ENCODE data around the gene RUNX1.
A peak's percentile ranks its signal among the peaks of the same experiment; 100 is the strongest.

RUNX1 gene

GRCh38 chr21:34974162-34974981 is 74.7 kb downstream of the RUNX1 start:
- Histone ChIP-seq H2BK5ac (ENCODE audit: low read depth, low read length, poor library complexity) (no peak overlapping the region), H3K9ac (ENCODE audit: low read length) (no peak overlapping the region), H4K8ac (ENCODE audit: low read depth, low read length) (no peak overlapping the region), H3K79me1 (ENCODE audit: low read length) (no peaks in the 10 kb centered on the region), H3K4ac (ENCODE audit: low read depth, low read length) (no peak overlapping the region), H3K79me2 (ENCODE audit: control insufficient read depth, insufficient read depth, low read length, poor library complexity) (no peaks in the 10 kb centered on the region), H3K27ac (ENCODE audit: low read depth, low read length) (no peak overlapping the region), H2BK120ac (ENCODE audit: insufficient read depth, low read length, poor library complexity) (no peak overlapping the region), H3K4me3 (ENCODE audit: low read depth, low read length) (no peak overlapping the region), H3K4me1 (ENCODE audit: control insufficient read depth in 1 of 2, insufficient read depth in 2 of 2, low read length in 2 of 2) (no peaks in the 10 kb centered on the region), H2AK5ac (ENCODE audit: low read length) (no peak overlapping the region), H4K12ac (ENCODE audit: low read depth, low read length) (no peak overlapping the region), H3K4me2 (ENCODE audit: low read length) (no peak overlapping the region), H3K14ac (ENCODE audit: low read length) (no peak overlapping the region), H3K27me3 (ENCODE audit: insufficient read depth, low read length) (no peaks in the 10 kb centered on the region), H3K18ac (ENCODE audit: low read length) (no peak overlapping the region), H3K36me3 (ENCODE audit: control insufficient read depth in 1 of 2, insufficient read depth in 2 of 2, low read length in 2 of 2) (no peaks in the 10 kb centered on the region), H3K9me3 (ENCODE audit: insufficient read depth, low read depth, low read length) (no peaks in the 10 kb centered on the region), H2BK12ac (ENCODE audit: low read length) (no peak overlapping the region), H3K23ac (ENCODE audit: low read length) (no peak overlapping the region), H2AFZ (ENCODE audit: insufficient read depth, low read length, poor library complexity) (no peak overlapping the region), H4K91ac (ENCODE audit: low read depth, low read length) (no peak overlapping the region)
- no CpG with 5 or more reads among the region's 11 CpGs for WGBS (ENCODE audit: extremely low coverage, insufficient coverage, insufficient read length)
- no peak for DNase-seq

- Histone ChIP-seq H3K27me3 (ENCODE audit: insufficient read depth, low read length) (no peaks in the 10 kb centered on the region), H3K79me2 (ENCODE audit: control insufficient read depth, insufficient read depth, low read length, poor library complexity) (no peaks in the 10 kb centered on the region), H2BK12ac (ENCODE audit: low read length) (no peak overlapping the region), H4K8ac (ENCODE audit: low read depth, low read length) (no peak overlapping the region), H3K4me2 (ENCODE audit: low read length) (no peak overlapping the region), H3K18ac (ENCODE audit: low read length) (no peak overlapping the region), H3K4ac (ENCODE audit: low read depth, low read length) (no peak overlapping the region), H2AFZ (ENCODE audit: insufficient read depth, low read length, poor library complexity) (no peak overlapping the region), H3K23ac (ENCODE audit: low read length) (no peak overlapping the region), H3K4me3 (ENCODE audit: low read depth, low read length) (no peak overlapping the region), H2BK5ac (ENCODE audit: low read depth, low read length, poor library complexity) (no peak overlapping the region), H3K79me1 (ENCODE audit: low read length) (no peaks in the 10 kb centered on the region), H4K91ac (ENCODE audit: low read depth, low read length) (no peak overlapping the region), H3K9me3 (ENCODE audit: insufficient read depth, low read depth, low read length) (no peaks in the 10 kb centered on the region), H3K9ac (ENCODE audit: low read length) (no peak overlapping the region), H3K4me1 (ENCODE audit: control insufficient read depth in 1 of 2, insufficient read depth in 2 of 2, low read length in 2 of 2) (no peaks in the 10 kb centered on the region), H2BK120ac (ENCODE audit: insufficient read depth, low read length, poor library complexity) (no peak overlapping the region), H3K27ac (ENCODE audit: low read depth, low read length) (no peak overlapping the region), H4K12ac (ENCODE audit: low read depth, low read length) (no peak overlapping the region), H3K36me3 (ENCODE audit: control insufficient read depth in 1 of 2, insufficient read depth in 2 of 2, low read length in 2 of 2) (no peaks in the 10 kb centered on the region), H3K14ac (ENCODE audit: low read length) (no peak overlapping the region), H2AK5ac (ENCODE audit: low read length) (no peak overlapping the region)
- no peak for DNase-seq
- WGBS (ENCODE audit: extremely low coverage, insufficient coverage, insufficient read length): no CpG with 5 or more reads among the region's 3 CpGs
These were observed 75.4 kb downstream of the RUNX1 start for GRCh38 chr21:34973685-34974084.

- Histone ChIP-seq H4K12ac (ENCODE audit: low read depth, low read length) (no peak overlapping the region), H3K4ac (ENCODE audit: low read depth, low read length) (no peak overlapping the region), H3K9ac (ENCODE audit: low read length) (no peak overlapping the region), H3K9me3 (ENCODE audit: insufficient read depth, low read depth, low read length) (no peaks in the 10 kb centered on the region), H3K79me2 (ENCODE audit: control insufficient read depth, insufficient read depth, low read length, poor library complexity) (no peaks in the 10 kb centered on the region), H2BK120ac (ENCODE audit: insufficient read depth, low read length, poor library complexity) (no peak overlapping the region), H4K8ac (ENCODE audit: low read depth, low read length) (no peak overlapping the region), H3K4me2 (ENCODE audit: low read length) (no peak overlapping the region), H3K36me3 (ENCODE audit: control insufficient read depth in 1 of 2, insufficient read depth in 2 of 2, low read length in 2 of 2) (no peaks in the 10 kb centered on the region), H2AFZ (ENCODE audit: insufficient read depth, low read length, poor library complexity) (no peak overlapping the region), H3K18ac (ENCODE audit: low read length) (no peak overlapping the region), H2BK12ac (ENCODE audit: low read length) (no peak overlapping the region), H3K23ac (ENCODE audit: low read length) (no peak overlapping the region), H3K14ac (ENCODE audit: low read length) (no peak overlapping the region), H2AK5ac (ENCODE audit: low read length) (no peak overlapping the region), H3K4me3 (ENCODE audit: low read depth, low read length) (no peak overlapping the region), H3K27ac (ENCODE audit: low read depth, low read length) (no peak overlapping the region), H4K91ac (ENCODE audit: low read depth, low read length) (no peak overlapping the region), H3K4me1 (ENCODE audit: control insufficient read depth in 1 of 2, insufficient read depth in 2 of 2, low read length in 2 of 2) (no peaks in the 10 kb centered on the region), H3K27me3 (ENCODE audit: insufficient read depth, low read length) (no peaks in the 10 kb centered on the region), H3K79me1 (ENCODE audit: low read length) (no peaks in the 10 kb centered on the region), H2BK5ac (ENCODE audit: low read depth, low read length, poor library complexity) (no peak overlapping the region)
- DNase-seq: peak in 1 of 2 donors; percentile 32
- no CpG with 5 or more reads among the region's 1 CpG for WGBS (ENCODE audit: extremely low coverage, insufficient coverage, insufficient read length)
These were observed 77.4 kb downstream of the RUNX1 start for GRCh38 chr21:34971656-34972055.

- Histone ChIP-seq H2BK12ac (ENCODE audit: low read length) (no peak overlapping the region), H2BK5ac (ENCODE audit: low read depth, low read length, poor library complexity) (no peak overlapping the region), H3K4me3 (ENCODE audit: low read depth, low read length) (no peak overlapping the region), H3K4ac (ENCODE audit: low read depth, low read length) (no peak overlapping the region), H4K12ac (ENCODE audit: low read depth, low read length) (no peak overlapping the region), H2AFZ (ENCODE audit: insufficient read depth, low read length, poor library complexity) (no peak overlapping the region), H3K23ac (ENCODE audit: low read length) (no peak overlapping the region), H3K36me3 (ENCODE audit: control insufficient read depth in 1 of 2, insufficient read depth in 2 of 2, low read length in 2 of 2) (no peaks in the 10 kb centered on the region), H3K79me1 (ENCODE audit: low read length) (no peaks in the 10 kb centered on the region), H4K8ac (ENCODE audit: low read depth, low read length) (no peak overlapping the region), H3K9ac (ENCODE audit: low read length) (no peak overlapping the region), H3K18ac (ENCODE audit: low read length) (no peak overlapping the region), H3K27ac (ENCODE audit: low read depth, low read length) (no peak overlapping the region), H3K4me2 (ENCODE audit: low read length) (no peak overlapping the region), H3K14ac (ENCODE audit: low read length) (no peak overlapping the region), H3K79me2 (ENCODE audit: control insufficient read depth, insufficient read depth, low read length, poor library complexity) (no peaks in the 10 kb centered on the region), H3K27me3 (ENCODE audit: insufficient read depth, low read length) (no peaks in the 10 kb centered on the region), H4K91ac (ENCODE audit: low read depth, low read length) (no peak overlapping the region), H3K4me1 (ENCODE audit: control insufficient read depth in 1 of 2, insufficient read depth in 2 of 2, low read length in 2 of 2) (no peaks in the 10 kb centered on the region), H3K9me3 (ENCODE audit: insufficient read depth, low read depth, low read length) (no peaks in the 10 kb centered on the region), H2BK120ac (ENCODE audit: insufficient read depth, low read length, poor library complexity) (no peak overlapping the region), H2AK5ac (ENCODE audit: low read length) (no peak overlapping the region)
- no peak for DNase-seq
- WGBS (ENCODE audit: extremely low coverage, insufficient coverage, insufficient read length): no CpG with 5 or more reads among the region's 4 CpGs
These were observed 78.5 kb downstream of the RUNX1 start for GRCh38 chr21:34970566-34970965.
